ACHN (cell line): ENCODE measurements around the gene CDH22.

Experiments
- DNase-seq: peaks from one replicate; pipeline ENCODE4 v3.0.0-alpha.2; 2015
- in situ Hi-C: cut with HindIII; loops from 2 replicates; pipeline ENCODE4 v1.10.0; 2017; ENCODE audit warnings: low sequenced_read_pairs, low pct_ligation_motif_present, low pct_unique_long_range_greater_than_20kb

Gene CDH22

DNA sequence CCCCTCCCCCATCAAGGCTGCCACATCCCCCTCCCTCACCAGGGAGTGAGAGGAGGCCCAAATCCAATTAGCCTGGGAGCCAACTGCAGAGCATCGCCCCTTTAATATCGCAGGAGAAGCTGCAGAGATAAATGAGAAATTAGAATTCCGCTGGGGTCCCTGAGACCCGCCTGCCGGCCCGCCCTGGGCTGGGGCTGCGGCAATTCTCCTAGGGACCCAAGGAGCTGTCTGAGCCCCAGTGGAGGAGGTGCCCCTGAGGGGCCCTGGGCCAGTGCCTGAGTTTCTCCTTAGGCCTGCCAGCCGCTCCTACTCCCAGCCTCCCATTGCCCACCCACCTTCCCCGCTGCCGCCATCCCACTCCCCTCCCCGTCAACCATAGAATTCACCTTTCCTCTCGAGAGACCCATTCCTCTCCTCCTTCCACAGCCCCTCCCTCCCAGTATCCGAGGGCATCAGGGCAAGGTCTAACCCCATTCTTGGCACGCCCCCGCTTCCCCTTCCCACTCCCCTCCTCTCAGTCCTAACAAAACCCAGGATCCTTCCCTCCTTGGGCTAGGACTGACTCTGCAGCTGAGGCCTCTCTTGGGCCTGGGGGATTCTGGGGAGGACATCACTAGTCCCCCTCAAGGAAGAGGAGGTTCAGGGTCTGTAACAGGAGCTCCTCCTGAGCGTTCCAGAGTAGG lies 20.0 kb upstream of the CDH22 start:
- DNase-seq: no peak
- in situ Hi-C loops: no loop called here

DNA sequence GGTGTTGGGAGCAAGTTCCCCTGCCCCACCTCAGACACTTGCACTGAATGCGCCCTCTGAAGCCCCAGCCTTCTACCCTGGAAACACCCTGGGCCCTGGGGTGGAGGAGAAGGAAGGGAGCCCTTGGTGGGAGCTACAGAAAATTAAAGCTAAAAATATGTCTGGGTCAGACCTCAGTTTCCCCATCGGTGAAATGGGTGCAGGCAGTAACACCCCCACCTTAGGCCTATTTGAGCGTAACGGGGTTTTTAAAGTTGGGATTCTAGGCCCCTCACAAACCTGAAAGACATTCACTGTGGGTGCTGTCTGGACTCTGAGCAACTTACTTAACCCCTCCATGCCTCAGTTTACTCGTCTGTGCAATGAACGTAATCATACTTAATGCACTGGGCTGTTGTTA lies 19.3 kb upstream of the CDH22 start:
- in situ Hi-C loops: no loop called here
- no peak for DNase-seq

DNA sequence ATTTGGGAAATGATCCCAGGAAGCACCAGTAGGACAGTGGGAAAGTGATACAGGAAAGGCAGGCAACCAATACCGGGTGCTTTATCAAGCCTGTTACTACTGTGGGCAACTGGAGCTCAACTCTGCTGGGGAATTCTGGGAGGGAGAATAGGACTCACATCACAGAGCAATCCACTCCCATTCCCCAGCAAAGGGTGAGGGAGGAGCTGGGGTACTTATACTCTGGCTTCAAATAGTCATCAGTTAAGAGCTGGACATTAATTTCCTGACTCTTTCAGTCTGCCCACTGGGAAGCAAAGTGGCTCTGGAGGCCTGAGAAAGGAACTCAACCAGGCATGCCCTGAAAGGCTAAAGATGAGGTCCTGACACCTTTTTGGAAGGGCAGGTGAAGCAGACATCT lies 17.5 kb upstream of the CDH22 start:
- in situ Hi-C loops: no loop called here
- DNase-seq: no peak

DNA sequence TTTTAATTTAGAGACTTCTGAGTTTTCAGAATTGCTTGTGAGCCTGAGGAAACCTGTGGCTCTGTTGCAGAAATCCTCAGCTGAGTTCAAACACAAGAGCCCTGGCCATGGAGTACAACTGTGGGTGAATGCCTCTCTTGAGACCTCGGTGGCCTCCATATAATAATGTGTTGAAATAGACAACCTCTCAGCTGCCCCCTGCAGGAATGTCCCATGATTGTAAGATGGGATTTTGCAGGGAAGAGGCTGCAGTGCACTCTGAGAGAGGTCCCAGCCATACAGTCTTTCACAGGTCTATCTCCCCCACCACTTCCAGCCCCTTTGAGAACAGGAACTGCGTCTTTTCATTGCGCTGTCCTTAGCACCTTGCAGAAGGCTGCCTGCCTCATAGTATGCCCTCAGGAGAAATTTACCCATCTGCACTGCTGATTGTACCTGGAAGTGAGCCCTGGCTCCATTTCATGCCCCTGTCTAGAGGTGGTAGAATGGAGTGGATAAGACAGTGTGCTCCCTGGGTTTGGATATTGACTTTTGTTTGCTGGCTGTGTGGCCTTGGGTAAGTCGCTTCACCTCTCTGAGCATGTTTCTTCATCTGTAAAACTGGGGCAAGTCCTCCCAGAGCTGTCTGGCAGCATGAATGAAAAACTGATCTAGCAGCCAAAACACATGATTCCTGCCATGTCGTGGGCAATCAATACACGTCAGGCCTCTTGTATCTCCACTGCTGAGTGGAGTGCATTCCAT lies 16.8 kb upstream of the CDH22 start:
- in situ Hi-C loops: no loop called here
- peak; percentile 40 for DNase-seq

DNA sequence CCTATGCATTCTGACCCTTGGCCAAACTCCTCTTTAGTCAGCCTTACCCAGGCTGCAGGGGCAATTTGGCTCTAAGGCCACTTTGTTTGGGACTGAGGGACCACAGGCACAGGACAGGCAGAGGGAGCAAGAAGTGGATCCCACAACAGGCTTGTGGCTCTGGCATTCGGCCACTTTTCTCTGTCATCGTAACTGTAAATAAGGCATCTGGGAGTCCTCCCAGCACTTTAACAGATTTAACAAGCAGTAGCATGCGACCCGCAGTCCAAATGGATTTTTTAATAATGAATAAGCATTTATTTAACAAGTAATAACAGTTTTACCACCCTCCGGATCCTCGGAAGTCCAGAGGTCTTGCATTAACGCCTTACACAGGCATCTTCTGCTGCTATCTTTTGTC lies 16.1 kb upstream of the CDH22 start:
- in situ Hi-C loops: no loop called here

DNA sequence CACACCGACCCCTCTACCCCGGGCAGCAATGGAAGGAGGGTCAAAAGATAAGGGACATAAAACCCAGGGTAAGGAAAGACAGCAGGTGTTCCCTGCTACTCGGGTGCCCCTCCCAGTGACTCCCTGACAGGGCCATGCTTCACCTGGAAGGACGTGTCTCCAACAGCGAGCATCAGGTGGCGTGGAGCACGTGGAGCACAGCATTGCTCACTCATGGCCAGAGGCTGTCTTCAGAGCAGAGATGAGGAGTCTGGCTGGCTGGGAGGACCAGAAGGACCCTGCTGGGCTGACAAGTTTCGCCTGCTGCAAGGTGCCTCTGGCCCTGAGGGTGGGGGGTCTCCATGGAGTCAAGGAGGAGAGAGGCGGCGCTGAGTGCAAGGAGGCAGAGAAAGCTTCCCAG lies 15.3 kb upstream of the CDH22 start:
- in situ Hi-C loops: no loop called here
- no peak for DNase-seq

More for the DNA sequence above, 16.1 kb upstream of the CDH22 start:
- no peak for DNase-seq

DNA sequence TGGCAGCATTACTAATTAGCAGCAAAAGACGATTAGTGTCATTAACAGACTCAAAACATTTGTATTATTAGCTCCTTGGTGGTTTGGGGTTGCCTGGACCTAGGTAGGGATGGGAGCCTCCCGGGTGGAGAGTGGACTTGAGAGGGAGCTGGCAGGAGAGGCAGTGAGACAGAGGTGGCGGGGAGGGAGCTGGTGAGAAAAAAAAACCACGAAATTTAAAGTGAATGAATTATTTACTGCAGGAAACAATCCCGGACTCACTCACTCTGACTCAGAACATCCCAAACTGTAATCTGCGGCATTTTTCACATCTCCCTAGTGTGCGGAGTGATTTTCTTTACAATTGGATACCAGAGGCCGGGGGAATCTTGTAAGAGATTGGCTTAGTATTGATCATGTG lies 14.3 kb upstream of the CDH22 start:
- no peak for DNase-seq
- in situ Hi-C loops: no loop called here

DNA sequence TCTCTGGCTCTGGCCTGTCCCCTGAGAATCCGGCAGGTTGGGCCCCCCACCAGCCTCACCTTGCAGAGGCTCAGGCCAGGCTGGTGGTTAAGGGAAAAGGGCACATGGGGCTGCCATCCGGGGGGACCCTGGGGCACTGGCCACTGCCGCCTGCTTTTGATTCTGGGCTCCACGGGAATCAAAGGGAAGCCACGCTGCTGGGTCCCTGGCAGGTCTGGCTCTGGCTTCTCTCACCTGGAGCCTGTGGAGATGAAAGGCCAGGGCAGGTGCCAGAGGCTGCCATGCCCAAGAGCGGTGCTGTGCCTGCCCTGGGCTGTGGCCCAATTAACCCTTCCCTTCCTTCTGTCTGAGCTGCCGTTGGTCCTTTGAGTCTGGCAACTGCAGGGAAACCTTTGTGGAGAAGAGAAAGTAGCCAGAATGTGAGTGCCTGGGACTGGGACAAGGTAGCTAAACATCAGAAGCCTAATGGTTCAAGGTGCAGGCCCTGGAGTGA lies 9.4 kb upstream of the CDH22 start:
- in situ Hi-C loops: no loop called here
- no peak for DNase-seq

DNA sequence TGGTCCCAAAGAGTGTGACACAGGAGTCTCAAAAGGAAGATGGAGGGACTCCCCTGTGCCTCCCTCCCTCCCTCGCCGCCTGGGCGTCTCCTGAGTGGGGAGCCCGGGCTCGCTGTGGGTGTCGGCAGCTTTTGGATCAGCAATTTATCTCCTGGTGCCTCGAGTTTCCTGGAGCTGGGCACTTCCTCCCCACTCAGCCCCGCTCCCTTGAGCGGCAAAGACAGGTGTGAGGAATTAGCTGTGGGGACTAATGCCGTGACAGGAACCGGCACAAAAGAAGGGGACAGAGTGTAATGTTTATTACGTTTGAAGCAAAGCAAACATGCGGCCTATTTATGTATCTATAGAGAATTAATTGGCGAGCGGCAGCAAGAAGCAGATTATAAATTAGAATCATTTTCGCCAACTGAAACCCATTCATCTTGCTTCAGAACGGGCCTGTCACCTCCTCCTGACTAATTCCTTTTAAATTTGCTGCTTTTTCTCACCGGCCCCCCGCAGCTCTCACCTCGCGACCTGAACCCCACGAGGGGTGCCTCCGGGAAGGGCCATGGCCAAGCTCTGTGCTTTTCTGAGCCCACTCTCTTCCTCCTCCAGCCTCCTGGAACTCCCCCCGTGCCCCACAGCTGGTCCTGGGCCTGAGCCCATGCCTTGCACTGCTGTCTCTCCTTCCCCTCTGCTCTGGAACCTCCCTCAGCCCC lies 8.8 kb upstream of the CDH22 start:
- in situ Hi-C loops: no loop called here

DNA sequence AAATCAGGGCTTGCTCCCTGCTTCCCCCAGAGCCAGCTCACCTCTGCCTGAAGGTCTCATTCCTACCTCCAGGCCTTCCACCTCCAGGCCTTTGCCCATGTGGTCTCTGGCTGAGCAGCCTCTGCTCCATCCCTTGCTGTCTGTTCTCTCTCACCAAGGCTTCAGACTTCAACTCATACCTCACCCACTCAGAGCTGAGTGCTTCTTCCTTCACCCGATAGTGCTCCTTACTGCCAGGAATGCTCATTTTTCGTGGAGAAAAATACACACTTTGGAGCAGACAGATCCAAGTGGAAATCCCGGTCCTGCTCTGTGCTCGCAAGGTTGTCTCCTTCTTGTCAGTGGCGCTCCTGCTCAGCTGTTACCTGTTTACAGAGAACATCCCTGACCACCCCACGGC lies 7.0 kb upstream of the CDH22 start:
- DNase-seq: no peak
- in situ Hi-C loops: no loop called here

More for the DNA sequence above, 8.8 kb upstream of the CDH22 start:
- DNase-seq: no peak

DNA sequence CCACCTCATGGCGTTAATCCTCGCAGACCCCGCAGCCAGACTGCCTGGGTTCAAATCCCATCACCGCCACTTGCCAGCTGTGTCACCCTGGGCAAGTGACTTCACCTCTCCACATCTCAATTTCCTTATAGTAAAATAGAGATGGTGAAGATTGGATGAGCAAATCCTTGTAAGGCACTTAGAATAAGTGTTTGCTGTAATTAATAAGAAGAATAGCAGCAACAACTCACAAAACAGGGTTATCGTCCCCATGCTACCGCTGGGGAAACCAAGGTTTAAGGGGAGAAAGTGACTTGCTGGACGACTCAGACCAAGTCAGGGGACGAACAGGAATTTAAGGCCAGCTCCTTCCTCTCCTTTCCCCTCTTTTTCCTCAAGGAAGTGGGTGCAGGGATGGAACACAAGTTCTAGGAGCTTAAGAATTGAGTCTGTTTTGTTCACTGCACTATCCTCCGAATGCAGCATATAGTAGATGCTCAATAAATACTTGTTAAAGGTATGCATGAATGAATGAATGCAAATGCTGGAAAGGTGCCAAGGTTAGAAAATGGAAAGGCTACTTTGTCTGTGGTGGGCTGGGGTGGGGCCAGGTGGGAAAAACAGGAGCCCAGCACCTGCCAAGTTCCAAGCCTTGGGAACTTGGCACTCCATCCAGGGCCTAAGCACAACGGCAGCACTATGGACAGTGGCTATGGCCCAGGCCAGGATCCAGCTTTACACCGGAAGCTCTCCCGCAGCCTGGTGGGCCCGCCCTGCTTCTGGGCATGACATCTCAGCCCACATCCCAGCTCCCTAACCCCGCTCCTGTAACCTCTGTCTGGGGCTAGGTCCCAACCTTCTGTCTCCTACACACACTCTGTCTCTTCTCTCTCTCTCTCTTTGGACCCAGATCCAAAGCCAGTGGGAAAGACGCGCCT lies 4.9 kb upstream of the CDH22 start:
- no peak for DNase-seq
- in situ Hi-C loops: no loop called here

DNA sequence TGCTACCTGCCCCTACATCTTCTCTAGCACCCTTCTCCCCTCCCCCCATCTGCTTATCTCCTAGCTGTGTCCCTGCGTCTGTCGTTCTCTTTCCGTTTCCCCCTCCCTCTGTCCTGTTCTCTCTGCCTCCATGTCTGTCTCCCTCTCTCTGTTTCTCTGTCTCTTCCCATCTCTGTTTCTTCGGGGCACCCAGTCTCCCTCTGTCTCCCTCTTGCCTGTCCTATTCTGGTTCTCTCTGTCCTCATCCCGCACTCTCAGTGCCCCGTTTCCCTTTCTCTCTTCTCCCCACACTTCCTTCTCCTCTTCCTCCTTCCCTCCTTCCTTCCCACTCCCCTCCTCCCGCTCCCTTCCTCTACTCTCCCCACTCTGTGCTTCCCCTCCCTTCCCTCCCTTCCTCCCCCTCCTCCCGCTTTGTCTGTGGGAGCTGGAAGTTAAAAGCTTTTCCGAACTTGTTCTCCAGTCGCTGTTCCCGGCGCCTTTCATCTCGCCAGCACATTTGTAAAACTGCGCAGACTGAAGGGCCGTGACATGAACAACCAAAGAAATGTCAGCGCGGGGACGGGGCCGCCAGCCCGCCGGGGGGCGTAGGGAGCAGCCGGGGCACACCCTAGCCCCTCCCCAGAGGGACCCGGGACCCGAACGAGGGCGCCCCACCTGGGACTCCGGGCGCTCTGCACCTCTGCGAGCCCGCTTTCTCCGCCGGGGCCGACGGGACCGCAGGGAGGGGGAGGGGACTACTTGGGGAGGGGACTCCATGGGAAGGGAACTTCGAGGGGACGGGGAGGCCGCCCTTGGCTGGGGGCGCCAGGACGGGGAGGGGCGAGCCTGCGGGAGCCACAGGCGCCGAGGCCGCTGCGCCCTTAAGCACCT lies 4.0 kb upstream of the CDH22 start:
- DNase-seq: no peak
- in situ Hi-C loops: no loop called here

DNA sequence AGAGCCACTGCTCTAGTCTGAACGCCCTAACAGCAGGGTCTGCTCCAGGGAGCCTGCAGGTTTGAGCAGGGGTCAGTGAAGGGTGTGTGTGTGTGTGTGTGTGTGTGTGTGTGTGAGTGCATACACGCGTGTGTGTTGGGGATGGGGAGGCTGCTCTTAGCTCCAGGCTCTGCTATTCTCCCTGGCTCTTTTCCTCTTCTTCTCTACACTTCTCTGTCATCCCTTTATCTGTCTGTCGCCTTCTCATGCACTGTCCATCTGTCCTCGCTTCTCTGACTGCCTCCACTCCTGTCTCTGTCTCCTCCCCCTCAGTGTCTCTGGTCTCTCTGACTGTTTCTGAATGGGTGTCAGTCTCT lies 3.4 kb upstream of the CDH22 start:
- no peak for DNase-seq
- in situ Hi-C loops: no loop called here

DNA sequence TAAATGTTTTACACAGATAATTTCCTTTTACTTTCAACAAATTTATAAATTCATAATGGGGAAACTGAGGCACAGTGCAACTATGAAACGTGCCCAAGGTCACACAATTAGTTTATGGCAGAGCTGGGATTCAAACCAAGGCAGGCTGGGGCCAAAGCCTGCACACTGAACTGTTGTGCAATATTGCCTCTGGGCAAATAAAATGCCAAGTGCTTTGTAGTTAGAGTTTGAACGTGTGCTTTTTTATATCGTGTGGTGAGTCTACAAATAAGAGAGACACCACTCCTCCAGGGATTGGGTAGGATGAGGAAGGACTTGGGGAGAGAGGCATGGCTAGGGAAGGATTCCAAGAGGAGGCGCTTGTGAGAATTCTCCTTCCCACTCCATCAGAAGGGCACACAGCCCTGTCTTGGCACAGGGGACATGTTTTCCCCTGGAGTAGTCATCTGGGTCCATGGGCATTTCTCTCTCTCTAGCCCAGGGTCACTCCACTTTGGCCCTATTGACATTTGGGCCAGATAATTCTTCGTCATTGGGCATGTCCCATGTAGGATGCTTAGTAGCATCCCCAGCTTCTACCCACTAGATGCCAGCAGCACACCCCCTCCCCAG lies 2.8 kb upstream of the CDH22 start:
- in situ Hi-C loops: no loop called here
- no peak for DNase-seq

DNA sequence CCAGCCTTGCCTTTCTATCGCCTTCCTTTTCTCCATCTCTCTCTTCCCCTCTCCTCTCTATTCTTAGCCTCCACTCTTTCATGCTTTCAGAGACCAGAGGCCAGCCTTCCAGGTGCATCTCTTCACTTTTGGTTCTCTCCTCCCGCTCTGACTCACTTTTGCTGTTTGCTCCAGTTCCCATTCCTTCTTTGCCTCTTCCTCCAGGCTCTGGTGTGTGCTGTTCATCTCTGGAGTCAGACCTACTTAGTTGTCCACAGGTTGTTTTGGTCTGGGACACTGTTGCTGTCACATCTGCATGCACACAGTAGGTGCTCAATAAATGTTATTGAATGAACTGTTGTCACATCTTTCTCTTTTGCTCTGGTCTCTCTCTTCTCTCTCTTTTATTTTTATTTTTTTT lies 1.6 kb upstream of the CDH22 start:
- no peak for DNase-seq
- in situ Hi-C loops: no loop called here

DNA sequence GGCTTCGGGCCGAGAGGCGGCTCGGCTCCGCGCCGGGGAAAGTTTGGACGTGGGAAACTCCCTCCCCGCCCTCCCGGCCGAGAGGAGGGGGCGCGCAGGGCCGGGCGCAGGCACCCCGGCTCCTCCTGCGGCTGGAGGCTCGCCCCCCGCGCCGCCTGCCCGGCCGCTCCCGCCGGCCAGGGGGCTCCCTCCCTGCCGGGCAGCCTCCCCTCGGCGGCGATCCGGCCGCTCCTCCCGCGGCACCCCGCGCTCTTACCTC lies 370 bp downstream of the CDH22 start:
- DNase-seq: no peak
- in situ Hi-C loops: no loop called here

DNA sequence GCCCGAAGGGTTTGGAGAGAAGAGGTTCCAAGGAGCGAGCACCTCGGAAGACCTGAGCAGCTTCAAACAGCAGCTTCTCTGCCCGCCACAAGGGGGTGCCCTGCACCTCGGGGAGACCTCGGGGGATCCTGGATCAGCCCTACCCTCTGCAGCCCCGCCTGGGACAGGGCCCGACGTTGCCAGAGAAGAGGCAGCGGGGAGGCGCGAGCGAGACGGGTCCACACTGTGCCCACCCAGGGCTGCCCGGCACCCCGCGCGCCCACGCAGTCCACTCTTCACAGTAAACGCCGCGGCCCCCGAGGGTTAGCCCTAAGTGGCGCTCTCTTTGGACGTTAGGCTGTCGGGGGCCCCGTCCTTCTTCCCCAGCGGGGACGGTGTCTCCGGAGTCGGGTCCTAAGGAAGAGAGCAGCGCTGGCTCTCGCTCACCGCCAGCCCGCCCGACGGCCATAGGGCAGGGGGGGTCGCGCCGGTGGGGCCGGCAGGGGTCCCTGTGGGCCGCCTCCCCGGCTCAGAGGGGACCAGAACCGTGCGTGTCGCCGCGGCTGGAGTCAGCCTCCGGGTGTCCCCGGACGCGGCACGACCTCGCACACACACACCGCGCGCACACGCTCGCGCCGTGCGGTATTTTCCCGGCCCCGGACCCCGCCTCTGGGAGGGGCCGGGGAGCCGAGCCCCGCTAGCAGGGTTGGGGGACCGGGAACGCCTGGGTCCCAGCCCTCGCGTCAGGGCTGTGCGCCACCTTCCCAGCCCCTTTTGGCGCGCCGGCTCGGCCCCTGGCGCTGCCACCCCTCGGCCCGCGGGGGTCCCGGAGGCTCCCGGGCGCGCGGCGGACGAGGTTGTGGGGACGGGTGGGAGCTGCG lies 929 bp downstream of the CDH22 start:
- DNase-seq: peak; percentile 52
- in situ Hi-C loops: no loop called here
